GM12801 (cell line): ENCODE data around the gene BMAL1.

Experiments used
- CTCF ChIP-seq: IDR thresholded peaks from one replicate; pipeline ENCODE4 v1.5.1; 2011; ENCODE audit warnings: control low read depth; ENCODE audit not compliant: insufficient read length; ENCODE audit errors: extremely low read depth

Gene BMAL1

GRCh38 chr11:13294771-13295579 is 17.4 kb downstream of the BMAL1 start:
- no peak for TF ChIP-seq CTCF

GRCh38 chr11:13297308-13297916 is 19.8 kb downstream of the BMAL1 start:
- TF ChIP-seq CTCF: no peak

- TF ChIP-seq CTCF: no peak
Observed at GRCh38 chr11:13297917-13298356, 20.3 kb downstream of the BMAL1 start.

- no peak for TF ChIP-seq CTCF
Observed at GRCh38 chr11:13298765-13299164, 21.2 kb downstream of the BMAL1 start.

GRCh38 chr11:13301522-13301921 is 23.9 kb downstream of the BMAL1 start:
- no peak for TF ChIP-seq CTCF

- TF ChIP-seq CTCF: no peak
Observed at GRCh38 chr11:13302420-13302958, 24.9 kb downstream of the BMAL1 start.
